GM23338 (cell line): ENCODE results near the gene GNAZ.

ENCODE experiments used
- CREB1 ChIP-seq: fragments of 250-450 bp; sonication (Bioruptor Pico); IDR thresholded peaks from 2 replicates; pipeline ENCODE4 v1.5.0; 2020; ENCODE audit warnings: low read depth, mild to moderate bottlenecking, moderate library complexity
- CTCF ChIP-seq, 2 experiments: fragments of 200-600 bp in 1 of 2; sonication (generic) in 1 of 2; conservative IDR thresholded peaks; 2 replicates each; pipeline versions ENCODE4 v1.5.1 to v1.6.1; 2016 to 2017; ENCODE audit warnings: antibody characterized with exemption in 2 of 2, low read depth in 2 of 2, mild to moderate bottlenecking in 2 of 2, moderate library complexity in 1 of 2
- EZH2 ChIP-seq: fragments of 200-600 bp; sonication (generic); IDR thresholded peaks from one replicate; pipeline ENCODE4 v1.8.0; 2017; ENCODE audit warnings: antibody characterized with exemption, mild to moderate bottlenecking, low read depth; ENCODE audit not compliant: unreplicated experiment
- EZH2phosphoT487 ChIP-seq: fragments of 200-600 bp; sonication (generic); IDR thresholded peaks from one replicate; pipeline ENCODE4 v1.8.1; 2018; ENCODE audit warnings: antibody characterized with exemption; ENCODE audit not compliant: unreplicated experiment
- JUNB ChIP-seq: IDR thresholded peaks from one replicate; pipeline ENCODE4 v1.6.1; 2016; ENCODE audit warnings: antibody characterized with exemption; ENCODE audit not compliant: unreplicated experiment
- NANOG ChIP-seq: IDR thresholded peaks from 2 replicates; pipeline ENCODE4 v1.6.1; 2016; ENCODE audit warnings: antibody characterized with exemption, borderline replicate concordance
- POLR2AphosphoS5 ChIP-seq: IDR thresholded peaks from 2 replicates; pipeline ENCODE4 v1.6.1; 2016; ENCODE audit warnings: antibody characterized with exemption, low read depth
- STAT1 ChIP-seq: IDR thresholded peaks from one replicate; pipeline ENCODE4 v1.6.1; 2016; ENCODE audit warnings: antibody characterized with exemption; ENCODE audit not compliant: unreplicated experiment
- ZNF331 ChIP-seq: fragments of 250-450 bp; sonication (Bioruptor Pico); IDR thresholded peaks from 2 replicates; pipeline ENCODE4 v1.5.0; 2020; ENCODE audit warnings: low read depth, mild to moderate bottlenecking, moderate library complexity
- TF ChIP-seq, protein P1 (sequence below): IDR thresholded peaks from one replicate; pipeline ENCODE4 v1.6.1; 2018; ENCODE audit warnings: antibody characterized with exemption; ENCODE audit not compliant: unreplicated experiment
- TF ChIP-seq, protein P2 (sequence below): IDR thresholded peaks from 2 replicates; pipeline ENCODE4 v1.6.1; 2016; ENCODE audit warnings: antibody characterized with exemption

GRCh38 chr22:23138584-23139435 is 68.5 kb downstream of the GNAZ start:
- no peak for TF ChIP-seq POLR2AphosphoS5
- TF ChIP-seq CTCF (conservative IDR thresholded peaks at IDR 0.05; ENCODE audit: low read depth in 2 of 2) = no peak
- TF ChIP-seq EZH2 = no peak
- TF ChIP-seq, protein P1, sequence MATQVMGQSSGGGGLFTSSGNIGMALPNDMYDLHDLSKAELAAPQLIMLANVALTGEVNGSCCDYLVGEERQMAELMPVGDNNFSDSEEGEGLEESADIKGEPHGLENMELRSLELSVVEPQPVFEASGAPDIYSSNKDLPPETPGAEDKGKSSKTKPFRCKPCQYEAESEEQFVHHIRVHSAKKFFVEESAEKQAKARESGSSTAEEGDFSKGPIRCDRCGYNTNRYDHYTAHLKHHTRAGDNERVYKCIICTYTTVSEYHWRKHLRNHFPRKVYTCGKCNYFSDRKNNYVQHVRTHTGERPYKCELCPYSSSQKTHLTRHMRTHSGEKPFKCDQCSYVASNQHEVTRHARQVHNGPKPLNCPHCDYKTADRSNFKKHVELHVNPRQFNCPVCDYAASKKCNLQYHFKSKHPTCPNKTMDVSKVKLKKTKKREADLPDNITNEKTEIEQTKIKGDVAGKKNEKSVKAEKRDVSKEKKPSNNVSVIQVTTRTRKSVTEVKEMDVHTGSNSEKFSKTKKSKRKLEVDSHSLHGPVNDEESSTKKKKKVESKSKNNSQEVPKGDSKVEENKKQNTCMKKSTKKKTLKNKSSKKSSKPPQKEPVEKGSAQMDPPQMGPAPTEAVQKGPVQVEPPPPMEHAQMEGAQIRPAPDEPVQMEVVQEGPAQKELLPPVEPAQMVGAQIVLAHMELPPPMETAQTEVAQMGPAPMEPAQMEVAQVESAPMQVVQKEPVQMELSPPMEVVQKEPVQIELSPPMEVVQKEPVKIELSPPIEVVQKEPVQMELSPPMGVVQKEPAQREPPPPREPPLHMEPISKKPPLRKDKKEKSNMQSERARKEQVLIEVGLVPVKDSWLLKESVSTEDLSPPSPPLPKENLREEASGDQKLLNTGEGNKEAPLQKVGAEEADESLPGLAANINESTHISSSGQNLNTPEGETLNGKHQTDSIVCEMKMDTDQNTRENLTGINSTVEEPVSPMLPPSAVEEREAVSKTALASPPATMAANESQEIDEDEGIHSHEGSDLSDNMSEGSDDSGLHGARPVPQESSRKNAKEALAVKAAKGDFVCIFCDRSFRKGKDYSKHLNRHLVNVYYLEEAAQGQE = no peak
- TF ChIP-seq JUNB = no peak
- no peak for TF ChIP-seq NANOG
- TF ChIP-seq, protein P2, sequence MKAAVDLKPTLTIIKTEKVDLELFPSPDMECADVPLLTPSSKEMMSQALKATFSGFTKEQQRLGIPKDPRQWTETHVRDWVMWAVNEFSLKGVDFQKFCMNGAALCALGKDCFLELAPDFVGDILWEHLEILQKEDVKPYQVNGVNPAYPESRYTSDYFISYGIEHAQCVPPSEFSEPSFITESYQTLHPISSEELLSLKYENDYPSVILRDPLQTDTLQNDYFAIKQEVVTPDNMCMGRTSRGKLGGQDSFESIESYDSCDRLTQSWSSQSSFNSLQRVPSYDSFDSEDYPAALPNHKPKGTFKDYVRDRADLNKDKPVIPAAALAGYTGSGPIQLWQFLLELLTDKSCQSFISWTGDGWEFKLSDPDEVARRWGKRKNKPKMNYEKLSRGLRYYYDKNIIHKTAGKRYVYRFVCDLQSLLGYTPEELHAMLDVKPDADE = no peak
- no peak for TF ChIP-seq CREB1
- no peak for TF ChIP-seq EZH2phosphoT487
- TF ChIP-seq ZNF331 = no peak
- TF ChIP-seq STAT1 = no peak
